ENCODE results near the gene C12orf56.

GRCh38 chr12:64323476-64324225, 66.9 kb downstream of the C12orf56 start:
- TF ChIP-seq CTCF (conservative IDR thresholded peaks at IDR 0.05) = no peak
- no peak for TF ChIP-seq ZFX (IDR thresholded peaks at IDR 0.05)

Data from C4-2B (cell line).